HG03571 (cell line): ENCODE measurements around the gene FAM174C.

Experiments used
- ATAC-seq: cut with Tn5 transposase; IDR thresholded peaks from one replicate; pipeline ENCODE4 v1.9.1; 2021; ENCODE audit not compliant: unreplicated experiment

The FAM174C gene

DNA sequence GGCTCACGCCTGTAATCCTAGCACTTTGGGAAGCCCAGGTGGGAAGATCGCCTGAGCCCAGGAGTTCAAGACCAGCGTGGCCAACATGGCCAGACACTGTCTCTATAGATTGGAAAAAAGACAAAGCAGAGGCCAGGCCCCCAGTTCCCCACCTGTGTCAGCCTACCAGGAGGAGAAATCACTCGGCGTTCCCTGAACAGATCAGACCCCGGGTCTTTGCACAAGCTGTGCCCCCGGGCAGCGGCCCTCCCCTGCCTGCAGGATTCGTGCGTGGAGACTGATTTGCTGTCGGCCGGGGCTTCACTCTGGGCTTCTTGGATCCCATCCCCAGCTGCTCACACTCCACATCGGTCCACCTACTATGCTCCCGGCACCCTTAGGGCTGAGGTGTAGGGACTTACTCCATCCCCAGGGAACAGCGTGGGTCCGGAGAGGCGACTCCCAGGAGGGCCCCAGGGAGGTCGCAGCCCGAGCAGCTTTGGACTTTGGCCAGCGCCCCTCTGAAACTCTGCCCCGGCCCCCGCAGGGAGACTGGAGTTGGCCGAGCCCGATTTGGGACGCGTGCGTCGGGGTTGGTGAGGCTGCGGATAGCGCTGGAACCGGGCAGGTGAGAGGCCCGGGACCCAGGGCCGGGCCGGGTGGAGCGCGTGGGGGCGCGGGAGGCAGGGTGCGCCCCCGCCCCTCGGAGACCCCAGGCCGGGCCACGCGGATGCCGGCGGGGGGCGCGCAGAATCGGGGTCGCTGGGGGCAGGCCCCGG, 9.8 kb downstream of the FAM174C start:
- no peak for ATAC-seq

DNA sequence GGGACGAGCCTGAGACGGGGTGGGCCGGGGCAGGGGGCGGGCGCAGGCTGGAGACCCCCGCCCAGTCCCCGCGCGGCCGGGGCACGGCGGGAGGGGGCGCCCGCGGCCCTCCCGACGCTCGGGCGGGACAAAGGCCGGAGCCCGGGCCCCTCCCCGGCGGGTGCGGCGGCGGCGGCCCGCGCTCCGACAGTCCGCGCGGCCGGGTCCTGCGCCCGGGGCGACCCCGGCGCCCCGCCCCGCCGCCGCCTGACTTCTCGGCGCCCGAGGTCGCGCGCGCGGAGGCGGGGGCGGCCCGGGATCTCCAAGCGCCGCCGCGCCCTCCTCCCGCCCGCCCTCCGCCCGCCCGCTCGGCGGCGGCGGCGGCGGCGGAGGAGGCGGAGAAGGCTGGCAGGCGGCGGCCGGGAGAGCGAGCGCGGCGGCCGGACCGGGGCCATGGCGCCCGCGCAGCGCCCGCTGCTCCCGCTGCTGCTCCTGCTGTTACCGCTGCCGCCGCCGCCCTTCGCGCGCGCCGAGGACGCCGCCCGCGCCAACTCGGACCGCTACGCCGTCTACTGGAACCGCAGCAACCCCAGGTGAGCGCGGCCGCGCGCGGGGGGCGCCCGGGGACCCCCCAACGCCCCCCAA, 10.5 kb downstream of the FAM174C start, which contains the start of gene EFNA2:
TSS of gene EFNA2 (plus strand) at position 137 of the 624 bp plus-strand sequence. CDS start at position 433, 296 bp downstream.
- no peak for ATAC-seq

DNA sequence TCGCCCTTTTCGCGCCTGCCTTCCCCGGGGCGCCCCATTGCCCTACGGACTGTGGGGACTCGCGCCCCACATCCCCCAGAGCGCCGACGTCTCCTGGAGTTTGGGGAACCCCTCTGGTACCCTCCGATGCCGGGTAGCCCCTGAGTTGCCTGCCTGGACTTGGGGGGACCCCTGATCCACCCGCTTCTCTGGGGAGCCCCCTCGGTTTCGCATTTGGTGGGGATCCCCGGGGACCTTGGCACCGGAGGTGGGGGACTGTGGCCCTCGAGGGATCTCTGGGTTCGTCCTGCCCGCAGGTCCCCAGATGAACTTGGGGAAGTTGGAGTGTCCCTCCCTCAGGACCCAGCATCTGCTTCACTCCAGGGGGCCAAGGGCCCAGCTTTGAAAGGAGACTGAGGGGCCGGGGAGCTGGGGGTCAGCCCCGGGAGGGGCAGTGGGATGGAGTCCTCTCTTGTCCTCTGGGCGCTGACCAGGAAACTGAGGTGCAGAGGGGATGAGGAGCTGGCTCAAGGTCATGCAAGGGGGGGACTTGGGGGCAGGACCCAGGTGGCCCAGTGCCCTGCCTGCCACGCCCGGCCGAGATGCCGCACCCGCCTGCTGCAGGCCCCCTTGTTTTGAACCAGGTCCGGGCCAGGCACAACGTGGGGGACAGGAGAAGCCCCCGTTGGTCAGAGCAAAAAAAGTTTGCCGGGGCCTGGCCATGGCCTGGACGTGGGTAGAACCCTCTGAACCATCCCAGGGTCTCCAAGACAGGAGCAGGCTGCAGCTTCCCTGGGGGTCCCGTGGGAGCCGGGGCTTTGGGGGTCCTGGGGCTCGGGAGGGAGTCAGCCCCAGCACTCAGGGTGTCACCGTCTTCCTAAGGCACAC, 11.4 kb downstream of the FAM174C start:
- no peak for ATAC-seq

DNA sequence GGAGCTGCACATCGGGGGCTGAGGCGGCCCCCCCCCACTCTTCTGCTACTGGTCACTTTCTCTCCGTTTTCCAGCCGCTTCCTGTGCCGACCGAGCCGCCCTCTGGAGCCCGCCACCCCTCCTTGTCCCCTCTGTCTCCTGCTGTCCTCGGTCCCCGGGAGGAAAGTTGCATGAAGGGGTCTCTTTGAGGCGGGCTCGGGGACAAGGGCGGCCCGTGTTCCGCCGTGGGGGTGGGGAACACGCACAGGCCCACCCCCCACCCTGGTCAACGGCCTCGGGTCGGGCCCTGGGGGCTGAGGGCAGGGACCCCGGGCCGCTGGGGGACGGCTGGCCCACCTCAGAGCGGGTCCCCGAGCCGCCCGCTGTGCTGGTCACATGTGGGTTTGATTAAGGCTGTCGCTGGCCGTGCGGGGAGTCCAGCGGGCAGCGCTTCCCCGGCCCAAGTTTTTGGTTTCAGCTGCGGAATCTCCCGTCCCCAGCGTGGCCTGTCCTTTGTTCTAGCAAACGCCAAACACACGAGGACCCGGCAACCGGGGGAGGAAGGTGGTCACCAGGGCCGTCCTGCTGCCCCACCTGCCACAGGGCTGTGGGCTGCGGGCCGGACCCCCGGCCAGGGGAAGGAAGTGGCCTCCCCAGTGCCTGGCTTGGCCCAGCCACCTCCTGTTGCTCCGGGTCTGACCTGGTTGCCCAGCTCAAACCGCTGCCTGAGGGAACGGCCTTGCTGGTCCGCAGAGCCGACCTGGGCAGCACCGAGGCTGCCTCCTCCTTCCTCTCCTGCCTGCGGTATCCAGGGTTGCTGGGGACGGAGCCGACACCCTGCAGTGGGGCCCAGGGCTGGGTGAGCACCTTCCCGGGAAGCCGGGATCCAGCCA, 12.3 kb downstream of the FAM174C start:
- ATAC-seq = no peak

DNA sequence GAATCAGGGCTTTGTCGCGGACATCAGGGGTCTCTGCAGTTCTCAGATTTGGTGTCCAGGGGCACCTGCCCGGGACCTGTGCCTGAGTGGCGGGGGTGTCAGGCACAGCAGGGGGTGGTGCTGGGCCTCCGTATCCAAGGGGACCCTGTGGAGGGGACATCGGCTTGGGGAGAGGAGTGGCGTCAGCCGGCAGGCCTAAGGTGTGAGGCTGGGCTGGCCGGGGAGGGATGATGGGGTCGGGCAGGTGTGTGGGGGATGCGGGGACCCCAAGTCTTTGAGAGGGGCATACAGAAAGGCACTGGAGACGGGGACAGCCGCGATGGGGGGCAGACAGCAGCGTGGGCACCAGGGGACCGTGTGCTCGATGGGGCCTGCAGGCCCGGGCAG, 12.9 kb downstream of the FAM174C start:
- ATAC-seq = no peak

DNA sequence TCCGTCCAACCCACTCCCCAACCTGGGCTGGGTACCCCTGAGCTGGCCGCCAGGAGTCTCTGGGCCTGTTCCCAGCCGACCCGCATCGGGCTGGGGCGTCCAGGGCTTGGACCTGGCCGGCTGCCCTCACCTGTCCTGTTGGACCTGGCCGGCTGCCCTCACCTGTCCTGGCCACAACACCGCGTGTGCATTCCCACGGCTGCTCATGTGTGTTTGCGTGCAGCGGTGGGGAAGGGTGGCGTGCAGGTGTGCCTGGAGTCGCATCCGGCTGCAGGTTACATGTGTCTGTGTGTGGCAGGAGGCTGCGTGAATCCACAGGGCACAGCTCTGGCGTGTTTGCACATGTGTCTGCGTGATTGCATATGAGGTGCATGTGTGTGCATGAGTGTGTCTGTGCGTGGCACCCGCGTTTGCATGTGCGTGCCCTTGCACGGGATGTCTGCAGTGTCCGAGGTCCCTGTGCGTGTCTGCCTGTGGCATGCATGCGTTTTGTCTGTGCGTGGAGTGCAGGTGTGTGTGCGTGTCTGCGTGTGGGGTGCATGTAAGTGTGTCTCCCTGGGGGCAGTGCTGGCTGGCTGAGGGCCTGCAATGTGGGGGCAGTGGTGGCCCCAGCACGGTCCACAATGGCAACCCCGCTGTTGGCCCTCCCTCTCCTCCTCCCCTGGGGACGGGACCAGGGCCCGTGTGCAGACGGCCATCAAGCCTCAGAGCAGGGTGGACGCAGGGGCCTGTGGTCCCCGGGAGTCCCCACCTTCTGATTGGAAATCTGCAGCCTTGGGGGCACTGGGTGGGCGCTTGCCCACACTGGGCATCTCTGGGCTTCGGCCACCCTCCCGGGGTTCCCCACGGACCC, 13.7 kb downstream of the FAM174C start:
- ATAC-seq = no peak

DNA sequence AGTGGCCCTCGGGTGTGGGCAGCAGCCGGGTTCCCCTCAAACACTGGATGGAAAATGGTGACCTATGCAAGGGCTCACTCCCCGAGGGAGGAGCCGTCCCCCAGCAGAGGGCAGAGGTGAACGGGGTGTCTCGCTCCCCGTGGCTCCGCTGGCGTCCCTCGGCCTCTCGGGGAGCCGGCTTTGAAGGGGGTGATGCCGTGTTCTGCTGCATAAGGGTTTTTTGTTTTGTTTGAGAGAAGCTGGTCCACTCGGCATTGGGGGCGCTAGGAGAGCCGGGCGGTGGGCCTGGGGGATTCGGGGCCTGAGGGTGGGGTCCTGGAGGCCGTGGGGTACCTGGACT, 14.3 kb downstream of the FAM174C start:
- no peak for ATAC-seq

DNA sequence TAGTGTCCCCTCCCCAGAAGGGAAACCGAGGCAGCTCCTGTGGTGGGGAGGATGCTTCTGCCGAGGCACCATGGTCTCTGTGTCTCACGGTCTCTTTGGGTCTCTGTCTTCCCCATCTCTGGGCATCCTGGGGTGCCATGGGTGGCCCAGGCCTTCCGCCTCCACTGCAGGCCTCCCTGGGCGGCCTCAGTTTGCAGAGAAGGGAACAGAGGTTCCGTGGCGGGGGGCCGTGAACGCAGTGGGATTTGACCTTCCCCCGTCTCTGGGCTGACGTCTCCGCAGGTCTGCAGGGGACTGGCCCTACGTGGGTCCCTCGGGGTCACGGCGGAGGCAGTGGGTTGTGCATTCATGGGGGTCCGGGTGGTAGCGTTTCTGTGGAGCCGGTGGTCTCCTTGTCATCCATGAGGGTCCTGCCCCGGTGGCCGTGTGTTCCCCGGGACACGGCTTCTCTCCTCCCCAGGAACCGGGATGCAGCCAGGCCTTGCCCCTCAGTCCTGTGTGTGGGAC, 14.9 kb downstream of the FAM174C start:
- no peak for ATAC-seq

DNA sequence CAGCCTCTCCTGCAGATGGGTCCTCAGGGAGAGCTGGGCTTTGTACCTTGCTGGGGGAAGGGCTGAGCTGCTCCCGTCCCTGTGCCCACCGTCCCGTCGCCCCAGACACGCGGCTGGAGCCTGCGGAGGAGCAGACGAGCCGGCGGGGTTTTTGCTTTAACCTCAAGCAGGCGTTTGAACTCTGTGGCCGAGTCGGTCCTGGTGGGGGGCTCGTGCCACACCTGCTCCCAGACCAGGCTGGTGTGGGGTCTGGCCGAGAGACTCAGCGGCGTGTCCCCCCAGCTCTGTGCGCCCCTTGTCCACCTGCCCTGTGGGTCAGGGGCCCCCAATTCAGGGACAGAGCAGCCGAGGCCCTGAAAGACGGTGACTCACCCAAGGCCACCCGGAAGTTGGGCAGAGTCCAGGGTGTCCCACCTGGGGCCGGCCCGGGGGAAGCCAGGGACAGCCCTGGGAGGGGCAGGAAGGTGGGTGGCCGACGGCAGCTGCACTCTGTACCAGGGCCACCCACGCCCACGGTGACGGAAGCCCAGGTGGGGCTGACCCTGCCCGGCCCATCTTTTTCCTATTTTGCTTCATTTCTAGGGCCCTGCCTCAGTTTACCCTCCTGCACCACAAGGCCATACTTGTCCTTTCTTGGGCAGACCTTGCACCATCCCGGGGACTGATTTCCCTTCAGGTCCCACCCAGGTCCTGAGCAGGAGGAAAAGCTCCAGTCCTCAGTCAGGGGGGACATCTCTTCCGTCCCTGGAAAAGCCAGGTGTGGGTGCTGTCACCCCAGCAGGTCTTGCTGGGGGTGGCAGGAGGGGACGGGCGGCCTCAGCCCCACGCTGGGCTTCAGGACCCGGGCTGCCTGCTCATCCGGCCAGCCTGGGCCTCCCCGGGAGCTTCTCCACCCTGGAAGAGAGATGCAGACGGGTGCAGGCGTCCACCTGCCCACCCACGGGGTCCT, 15.6 kb downstream of the FAM174C start:
- no peak for ATAC-seq

DNA sequence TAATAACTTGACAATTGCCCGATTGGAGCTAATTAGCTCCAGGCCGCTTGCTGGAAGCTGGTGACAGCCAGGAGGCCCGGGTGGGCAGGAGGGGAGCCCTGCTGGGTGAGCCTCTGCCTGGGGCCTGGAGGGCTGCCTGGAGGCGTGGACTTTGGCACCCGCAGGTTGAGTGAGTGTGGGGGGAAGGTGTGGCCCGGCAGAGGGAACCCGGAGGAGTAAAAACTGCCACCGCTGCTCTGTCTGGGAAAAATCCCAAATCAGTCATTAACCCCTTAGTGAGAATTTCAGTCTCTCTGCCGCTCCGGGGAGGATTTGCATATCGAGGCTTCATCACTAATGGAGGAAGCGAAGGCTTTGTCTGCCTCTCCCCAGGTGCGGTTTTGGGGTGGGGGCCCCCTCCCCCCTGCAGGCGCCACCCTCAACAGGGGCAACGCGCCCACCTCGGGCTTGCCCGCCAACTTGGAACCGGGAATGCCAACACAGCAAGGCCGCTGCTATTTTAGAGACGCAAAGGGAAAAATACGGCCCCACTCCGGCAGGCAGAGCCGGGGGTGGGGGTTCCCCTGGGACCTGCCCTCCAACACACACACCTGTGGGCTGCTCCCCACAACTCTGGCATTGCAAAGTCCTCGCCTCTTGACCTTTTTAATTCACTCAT, 16.6 kb downstream of the FAM174C start:
- ATAC-seq = no peak

DNA sequence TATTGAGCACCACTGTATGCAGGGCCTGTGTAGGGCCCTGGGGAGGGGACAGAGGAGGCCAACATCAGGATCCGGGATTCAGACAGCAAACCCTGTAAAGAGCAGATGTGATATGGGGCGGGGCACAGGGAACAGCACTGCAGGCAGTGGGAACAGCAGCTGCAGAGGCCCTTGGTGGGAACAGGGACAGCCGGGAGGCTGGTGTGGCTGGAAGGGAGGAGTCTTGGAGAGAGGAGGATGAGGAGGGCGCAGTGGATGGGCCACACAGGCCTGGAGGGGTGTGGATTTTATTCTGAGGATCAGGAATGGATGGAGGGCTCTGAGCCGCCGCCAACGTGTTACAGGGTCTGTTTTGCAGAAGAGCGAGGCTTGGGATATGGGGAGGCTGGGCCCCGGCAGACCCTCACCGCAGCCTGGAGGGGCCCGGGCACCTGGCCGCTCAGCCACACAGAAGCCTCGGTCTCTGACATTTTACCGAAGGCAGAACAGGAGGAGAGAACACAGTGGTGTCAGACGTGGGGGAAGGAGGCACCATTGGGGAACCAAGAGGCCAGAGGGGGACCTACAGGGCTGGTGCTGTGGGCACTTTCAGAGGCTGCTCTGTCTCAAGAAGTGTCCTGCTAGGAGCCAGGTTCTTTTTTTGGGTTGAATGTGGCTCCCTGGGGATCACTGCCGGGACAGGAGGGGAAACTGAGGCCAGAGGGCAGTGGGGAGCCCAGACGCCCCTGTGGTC, 17.3 kb downstream of the FAM174C start:
- ATAC-seq = no peak

DNA sequence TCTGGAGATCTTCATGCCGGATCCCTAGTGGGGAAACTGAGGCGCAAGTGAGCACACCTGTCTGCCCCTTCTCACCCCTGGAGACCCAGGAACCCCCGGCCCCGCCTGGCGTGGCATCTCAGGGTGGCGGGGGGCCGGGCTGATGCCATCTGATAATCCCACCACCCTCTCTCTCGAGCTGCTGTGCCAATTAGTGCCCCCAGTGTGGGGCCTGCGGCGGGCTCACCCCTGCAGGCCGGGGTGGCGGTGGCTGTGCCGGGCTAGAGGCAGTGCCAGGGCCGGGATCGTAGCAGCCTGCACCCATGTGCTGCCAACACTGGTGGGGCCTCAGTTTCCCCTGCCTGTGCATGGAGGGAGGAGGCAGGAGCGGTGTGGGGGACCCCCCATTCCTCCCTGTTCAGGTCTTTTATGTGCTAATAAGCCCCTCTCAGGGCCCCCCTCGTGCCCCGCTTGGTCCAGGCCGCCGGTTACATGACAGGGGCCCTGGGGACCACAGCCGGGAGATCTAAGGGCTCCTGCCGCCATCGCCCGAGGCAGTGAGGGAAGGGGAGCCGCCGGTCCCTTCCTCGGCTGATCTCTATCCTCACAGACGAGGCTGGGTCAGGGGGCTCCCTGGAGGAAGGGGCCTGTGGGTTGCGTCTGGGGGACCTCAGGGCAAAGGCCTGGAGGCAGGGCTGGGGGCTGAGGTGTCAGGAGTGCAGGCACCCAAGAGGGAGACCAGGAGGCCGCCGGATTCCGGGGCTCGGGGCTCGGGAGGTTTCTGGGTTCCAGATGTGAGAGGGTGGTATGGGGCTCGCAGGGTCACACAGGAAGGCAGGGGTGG, 18.7 kb downstream of the FAM174C start:
- no peak for ATAC-seq

DNA sequence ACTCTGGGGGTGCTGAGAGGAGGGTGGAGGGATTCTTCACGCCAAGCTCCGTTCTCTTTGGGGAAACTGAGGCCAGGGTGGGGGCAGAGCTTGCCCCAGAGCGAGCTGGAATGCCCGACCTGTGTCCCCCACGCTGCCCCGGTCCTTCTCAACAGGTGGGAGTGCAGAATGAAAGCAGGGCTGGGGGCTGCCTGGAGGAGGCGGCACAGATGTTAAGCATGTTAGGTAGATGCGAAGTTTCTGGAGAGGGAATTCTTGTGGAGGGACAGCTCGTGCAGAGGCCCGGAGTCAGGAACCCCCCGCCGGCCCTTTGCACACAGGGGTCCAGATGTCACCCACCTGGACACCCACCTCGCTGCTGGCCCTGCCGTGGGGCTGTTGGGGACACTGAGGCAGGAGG, 19.4 kb downstream of the FAM174C start:
- ATAC-seq = no peak

DNA sequence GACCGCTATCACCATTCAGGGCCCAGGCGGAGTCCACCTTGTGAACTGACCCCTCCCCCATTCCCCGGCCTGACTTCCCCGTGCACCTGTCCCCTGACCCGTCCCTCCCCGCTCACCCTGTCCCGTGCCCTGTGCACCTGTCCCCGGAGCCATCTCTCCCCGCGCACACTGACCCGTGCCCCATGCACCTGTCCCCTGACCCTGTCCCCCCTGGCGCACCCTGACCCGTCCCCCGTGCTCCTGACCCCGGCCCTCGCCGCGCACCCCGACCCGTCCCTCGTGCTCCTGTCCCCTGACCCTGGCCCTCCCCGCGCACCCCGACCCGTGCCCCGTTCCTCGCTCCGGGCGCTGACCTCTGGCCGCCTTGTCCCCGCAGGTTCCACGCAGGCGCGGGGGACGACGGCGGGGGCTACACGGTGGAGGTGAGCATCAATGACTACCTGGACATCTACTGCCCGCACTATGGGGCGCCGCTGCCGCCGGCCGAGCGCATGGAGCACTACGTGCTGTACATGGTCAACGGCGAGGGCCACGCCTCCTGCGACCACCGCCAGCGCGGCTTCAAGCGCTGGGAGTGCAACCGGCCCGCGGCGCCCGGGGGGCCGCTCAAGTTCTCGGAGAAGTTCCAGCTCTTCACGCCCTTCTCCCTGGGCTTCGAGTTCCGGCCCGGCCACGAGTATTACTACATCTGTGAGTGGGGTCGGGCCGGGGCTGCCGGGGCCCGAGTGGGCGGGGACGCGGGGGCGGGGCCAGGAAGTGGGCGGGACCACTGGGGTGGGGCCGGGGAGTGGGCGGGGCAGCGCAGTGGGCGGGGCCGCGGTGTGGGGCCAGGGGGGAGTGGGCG, 20.1 kb downstream of the FAM174C start:
- no peak for ATAC-seq

DNA sequence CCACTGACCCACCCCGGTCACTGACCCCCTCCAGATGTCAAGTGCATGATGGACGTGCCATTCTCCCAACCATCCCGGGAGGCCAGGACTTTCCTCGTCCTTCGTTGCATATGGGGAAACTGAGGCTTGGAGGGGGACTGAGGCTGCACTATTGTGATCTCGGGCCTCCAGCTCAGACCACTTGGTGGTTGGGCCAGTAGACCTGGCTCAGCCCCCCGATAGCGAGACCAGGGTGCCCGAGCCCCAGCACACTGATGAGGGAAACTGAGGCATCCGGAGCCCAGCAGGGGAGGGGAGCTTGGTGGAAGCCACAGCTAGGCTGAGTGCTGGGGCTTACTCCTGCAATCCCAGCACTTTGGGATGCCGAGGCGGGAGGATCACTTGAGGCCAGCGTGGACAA, 20.7 kb downstream of the FAM174C start:
- no peak for ATAC-seq
